ENCODE results near the gene ANKZF1. TPM values are rescaled to one million over a fixed set of nuclear protein-coding genes. Genes with fewer than 3 reads are reported as not detected.
"Not testable (repeated sequence)": the region's sequence is repeated elsewhere in the genome, so short reads cannot be mapped to it uniquely, and the experiment has no call there.

ANKZF1 gene, protein sequence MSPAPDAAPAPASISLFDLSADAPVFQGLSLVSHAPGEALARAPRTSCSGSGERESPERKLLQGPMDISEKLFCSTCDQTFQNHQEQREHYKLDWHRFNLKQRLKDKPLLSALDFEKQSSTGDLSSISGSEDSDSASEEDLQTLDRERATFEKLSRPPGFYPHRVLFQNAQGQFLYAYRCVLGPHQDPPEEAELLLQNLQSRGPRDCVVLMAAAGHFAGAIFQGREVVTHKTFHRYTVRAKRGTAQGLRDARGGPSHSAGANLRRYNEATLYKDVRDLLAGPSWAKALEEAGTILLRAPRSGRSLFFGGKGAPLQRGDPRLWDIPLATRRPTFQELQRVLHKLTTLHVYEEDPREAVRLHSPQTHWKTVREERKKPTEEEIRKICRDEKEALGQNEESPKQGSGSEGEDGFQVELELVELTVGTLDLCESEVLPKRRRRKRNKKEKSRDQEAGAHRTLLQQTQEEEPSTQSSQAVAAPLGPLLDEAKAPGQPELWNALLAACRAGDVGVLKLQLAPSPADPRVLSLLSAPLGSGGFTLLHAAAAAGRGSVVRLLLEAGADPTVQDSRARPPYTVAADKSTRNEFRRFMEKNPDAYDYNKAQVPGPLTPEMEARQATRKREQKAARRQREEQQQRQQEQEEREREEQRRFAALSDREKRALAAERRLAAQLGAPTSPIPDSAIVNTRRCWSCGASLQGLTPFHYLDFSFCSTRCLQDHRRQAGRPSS
- total RNA-seq (2014; rRNA removed) = 26.3 and 30.1 TPM in 2 replicates
- polyA plus RNA-seq (2012) = 13.6 TPM

DNA sequence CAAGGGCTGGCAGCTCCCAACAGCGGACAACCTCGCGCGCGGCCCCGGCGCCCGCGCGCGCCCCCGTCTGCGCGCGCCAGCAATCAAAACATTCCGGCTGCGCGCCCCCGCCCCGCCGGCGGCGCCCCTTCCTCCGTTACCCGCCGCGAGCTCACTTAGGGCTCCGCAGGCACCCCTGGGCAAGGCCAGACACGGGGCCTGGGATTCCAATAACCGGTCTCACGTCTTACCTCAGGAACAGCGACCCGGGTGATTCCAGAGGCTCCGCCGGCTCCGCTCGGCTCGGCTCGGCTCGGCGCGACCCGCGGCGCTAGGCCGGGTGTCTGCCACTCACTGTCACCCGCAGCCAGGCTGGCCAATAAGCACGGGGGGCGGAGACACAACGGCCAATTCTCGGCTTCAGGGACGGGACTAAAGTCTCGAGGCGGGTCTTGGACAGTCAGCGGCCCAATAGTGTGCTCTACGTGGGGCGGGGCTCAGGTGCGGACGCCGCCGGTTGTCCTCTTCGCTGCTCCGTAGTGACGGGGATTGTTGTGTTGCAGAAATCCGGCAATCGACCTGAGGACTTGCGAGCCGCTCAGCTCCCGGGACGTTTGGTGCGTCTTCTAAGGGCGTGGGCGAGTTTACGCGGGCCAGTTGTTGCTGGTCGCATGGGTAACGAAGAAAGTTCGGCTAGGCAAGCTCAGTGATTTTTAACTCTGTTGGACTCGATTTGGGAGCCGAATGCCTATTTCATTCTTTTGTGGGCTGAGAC, at the start of gene ANKZF1, which contains the start of gene ATG9A:
ANKZF1 (plus strand) TSS at position 502 of the 754 bp plus-strand sequence. CDS start 452 bp downstream, outside the sequence.
ATG9A (minus strand) TSS at position 332 of the 754 bp plus-strand sequence. CDS start 1,612 bp downstream, outside the sequence.
- peak; percentile 98 for DNase-seq (ENCODE audit: low read depth)

DNA sequence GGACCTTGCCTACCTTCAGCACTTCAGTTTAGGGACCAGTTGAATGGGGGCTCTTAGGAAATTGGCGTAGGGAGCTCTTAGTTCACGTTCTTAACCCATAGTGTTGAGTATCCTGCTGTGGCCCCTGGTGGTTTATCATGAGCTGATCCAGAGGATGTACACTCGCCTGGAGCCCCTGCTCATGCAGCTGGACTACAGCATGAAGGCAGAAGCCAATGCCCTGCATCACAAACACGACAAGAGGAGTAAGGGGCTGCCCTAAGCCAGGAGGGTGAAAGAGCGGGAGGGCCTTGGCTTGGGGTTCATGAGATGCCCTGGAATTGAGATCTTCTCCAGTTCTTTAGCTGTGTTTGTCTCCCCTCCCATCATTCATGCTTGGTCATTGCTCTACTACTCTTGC, 48.6 kb upstream of the ANKZF1 start:
- DNase-seq (ENCODE audit: low read depth) = no peak

DNA sequence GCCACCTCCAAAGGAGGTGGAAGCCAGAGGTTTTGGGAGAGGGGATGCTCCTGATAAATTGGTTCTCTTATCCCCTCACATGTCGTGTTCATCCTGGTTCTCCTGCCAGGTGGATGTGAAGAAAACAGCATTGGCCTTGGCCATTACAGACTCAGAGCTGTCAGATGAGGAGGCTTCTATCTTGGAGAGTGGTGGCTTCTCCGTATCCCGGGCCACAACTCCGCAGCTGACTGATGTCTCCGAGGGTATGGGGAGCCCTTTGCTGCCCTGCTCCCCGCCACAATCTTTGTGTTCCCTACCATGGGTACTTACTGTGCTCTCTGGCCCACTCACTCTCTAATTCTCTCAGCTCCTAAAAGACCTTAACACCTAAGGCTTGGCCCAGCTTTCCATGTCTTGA, 48.1 kb upstream of the ANKZF1 start:
- DNase-seq (ENCODE audit: low read depth) = no peak

DNA sequence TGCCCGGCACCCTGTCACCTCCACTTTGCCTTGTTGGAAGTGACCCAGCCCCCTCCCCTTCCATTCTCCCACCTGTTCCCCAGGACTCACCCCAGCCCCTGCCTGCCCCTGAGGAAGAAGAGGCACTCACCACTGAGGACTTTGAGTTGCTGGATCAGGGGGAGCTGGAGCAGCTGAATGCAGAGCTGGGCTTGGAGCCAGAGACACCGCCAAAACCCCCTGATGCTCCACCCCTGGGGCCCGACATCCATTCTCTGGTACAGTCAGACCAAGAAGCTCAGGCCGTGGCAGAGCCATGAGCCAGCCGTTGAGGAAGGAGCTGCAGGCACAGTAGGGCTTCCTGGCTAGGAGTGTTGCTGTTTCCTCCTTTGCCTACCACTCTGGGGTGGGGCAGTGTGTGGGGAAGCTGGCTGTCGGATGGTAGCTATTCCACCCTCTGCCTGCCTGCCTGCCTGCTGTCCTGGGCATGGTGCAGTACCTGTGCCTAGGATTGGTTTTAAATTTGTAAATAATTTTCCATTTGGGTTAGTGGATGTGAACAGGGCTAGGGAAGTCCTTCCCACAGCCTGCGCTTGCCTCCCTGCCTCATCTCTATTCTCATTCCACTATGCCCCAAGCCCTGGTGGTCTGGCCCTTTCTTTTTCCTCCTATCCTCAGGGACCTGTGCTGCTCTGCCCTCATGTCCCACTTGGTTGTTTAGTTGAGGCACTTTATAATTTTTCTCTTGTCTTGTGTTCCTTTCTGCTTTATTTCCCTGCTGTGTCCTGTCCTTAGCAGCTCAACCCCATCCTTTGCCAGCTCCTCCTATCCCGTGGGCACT, 47.1 kb upstream of the ANKZF1 start:
- DNase-seq (ENCODE audit: low read depth) = no peak

DNA sequence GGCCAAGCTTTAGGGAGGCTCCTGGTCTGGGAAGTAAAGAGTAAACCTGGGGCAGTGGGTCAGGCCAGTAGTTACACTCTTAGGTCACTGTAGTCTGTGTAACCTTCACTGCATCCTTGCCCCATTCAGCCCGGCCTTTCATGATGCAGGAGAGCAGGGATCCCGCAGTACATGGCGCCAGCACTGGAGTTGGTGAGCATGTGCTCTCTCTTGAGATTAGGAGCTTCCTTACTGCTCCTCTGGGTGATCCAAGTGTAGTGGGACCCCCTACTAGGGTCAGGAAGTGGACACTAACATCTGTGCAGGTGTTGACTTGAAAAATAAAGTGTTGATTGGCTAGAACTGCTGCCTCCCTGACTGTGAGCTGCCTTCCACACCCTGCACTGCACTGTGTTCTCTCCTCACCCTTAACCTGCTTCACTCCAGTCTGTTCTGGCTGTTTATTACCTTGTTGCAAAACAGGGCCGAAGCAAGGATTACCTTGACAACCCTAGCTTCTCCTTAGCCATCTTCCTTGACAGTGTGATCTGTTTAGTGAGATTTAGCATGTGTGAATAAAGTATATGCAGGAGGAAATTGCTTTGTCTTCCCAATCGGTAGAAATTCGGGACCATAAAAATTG, 46.3 kb upstream of the ANKZF1 start:
- no peak for DNase-seq (ENCODE audit: low read depth)

DNA sequence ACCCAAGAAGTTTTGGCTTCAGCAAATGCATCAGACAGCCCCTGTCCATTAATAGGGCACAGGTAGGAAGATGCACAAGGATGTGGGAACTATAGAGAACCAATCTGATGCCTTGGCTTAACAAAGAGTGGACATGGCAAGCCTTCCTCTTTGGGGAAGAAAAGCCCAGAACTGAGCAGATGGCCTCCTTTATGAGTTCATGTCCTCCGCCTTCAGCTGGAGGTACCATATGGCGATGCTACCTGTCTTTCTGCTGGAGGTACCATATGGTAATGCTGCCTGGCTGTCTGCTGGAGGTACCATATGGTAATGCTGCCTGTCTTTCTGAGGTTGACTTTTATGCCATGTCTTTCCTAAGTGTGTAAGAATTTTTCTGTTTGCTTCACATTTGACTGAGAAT, 45.5 kb upstream of the ANKZF1 start:
- no peak for DNase-seq (ENCODE audit: low read depth)

DNA sequence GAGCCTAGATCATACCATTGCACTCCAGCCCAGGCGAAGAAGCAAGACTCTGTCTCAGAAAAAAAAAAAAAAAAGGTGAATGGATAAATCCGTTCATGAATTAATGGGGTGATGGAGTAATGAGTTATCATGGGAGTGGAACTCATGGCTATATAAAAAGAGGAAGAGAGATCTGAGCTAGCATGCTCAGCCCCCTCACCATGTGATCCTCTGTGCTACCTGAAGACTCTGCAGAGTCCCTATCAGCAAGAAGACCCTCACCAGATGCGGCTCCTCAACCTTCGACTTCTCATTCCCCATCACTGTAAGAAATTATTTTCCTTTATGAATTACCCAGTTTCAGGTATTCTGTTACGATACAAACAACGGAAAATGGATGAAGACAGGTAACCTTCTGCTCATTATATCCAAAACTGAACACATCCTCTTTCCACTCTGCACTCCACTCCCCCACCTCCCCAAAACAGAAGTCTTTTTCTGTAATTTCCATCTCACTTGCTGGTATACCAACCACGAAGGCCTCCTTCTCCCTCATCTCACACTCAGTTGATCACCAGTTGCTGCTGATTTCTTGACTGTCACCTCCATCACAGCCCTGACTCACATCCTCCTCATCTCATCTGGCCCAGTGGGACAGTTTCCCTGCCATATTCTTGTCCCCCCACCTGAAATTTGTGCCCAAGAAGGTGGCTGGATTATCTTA, 42.7 kb upstream of the ANKZF1 start:
- DNase-seq (ENCODE audit: low read depth) = no peak

DNA sequence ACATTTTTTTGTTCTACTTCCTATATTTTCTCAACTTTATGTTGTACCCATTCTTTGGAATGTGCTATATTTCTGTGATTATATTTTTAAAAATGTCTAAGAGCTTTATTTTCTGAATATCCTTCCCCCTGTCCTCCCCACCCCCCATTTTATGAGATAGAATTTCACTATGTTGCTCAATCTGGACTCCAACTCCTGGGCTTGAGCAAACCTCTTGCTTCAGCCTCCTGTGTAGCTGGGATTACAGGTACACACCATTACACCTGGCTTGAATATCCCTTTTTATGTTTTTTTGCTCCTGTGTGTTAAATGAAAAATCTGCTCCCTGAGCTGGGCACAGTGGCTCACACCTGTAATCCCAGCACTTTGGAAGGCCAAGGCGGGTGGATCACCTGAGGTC, 32.2 kb upstream of the ANKZF1 start:
- no peak for DNase-seq (ENCODE audit: low read depth)

DNA sequence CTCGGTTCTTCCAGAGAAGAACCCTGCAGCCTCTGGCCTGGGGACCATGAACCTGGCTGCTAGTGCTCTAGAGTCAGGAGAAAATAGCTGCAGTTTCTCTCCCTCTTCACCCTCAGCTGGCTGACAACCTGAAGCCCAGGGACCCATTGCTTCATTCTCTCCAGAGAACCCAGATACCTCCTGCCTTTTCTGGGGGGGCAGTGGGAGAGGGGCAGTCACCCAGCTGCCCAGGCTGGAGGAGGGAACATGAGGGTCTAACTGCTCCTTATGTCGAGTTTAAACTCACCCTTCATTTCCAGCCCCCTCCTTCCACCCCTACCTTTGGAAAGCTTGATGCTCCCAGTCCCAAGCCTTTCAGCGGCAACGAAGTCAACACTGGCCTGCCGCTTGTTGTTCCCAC, 30.6 kb upstream of the ANKZF1 start:
- no peak for DNase-seq (ENCODE audit: low read depth)

DNA sequence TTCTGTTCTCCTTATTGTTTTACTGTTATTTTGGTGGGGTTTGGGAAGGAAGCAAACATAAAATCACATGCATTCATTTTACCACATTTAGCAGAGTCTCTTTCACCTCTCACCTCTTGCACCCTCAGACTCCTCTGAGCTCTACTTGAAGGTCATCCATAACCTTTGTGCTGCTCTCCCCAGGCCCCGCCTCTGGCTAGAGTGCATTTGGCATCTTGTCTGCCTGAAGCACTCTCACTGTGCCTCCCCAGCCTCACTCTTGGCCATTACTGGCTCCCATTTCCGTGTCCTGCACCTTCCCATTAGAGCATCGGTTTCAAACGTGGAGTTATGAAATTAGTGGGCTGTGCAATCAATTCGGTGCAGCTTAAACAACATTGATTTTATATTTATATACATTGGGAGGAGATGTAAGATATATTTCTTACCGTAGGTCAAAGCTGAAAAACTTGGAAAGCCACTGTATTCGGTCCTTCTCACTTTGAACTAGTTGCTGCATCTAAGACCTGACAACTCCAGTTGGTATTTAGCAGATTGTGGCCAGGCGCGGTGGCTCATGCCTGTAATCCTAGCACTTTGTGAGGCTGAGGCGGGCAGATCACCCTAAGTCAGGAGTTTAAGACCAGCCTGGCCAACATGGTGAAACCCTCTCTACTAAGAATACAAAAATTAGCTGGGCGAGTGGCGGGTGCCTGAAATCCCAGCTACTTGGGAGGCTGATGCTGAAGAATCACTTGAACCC, 30.0 kb upstream of the ANKZF1 start:
- no peak for DNase-seq (ENCODE audit: low read depth)

DNA sequence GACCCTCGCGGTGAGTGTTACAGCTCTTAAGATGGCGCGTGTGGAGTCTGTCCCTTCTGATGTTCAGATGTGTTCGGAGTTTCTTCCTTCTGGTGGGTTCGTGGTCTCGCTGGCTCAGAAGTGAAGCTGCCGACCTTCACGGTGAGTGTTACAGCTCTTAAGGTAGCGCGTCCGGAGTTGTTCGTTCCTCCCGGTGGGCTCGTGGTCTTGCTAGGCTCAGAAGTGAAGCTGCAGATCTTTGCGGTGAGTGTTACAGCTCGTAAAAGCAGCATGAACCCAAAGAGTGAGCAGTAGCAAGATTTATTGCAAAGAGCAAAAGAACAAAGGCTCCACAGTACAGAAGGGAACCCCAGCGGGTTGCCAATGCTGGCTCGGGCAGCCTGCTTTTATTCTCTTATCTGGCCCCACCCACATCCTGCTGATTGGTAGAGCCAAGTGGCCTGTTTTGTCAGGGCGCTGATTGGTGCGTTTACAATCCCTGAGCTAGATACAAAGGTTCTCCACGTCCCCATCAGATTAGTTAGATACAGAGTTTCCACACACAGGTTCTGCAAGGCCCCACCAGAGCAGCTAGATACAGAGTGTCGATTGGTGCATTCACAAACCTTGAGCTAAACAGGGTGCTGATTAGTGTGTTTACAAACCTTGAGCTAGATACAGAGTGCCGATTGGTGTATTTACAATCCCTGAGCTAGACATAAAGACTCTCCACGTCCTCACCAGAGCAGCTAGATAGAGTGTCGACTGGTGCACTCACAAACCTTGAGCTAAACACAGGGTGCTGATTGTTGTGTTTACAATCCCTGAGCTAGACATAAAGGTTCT, 28.9 kb upstream of the ANKZF1 start:
- DNase-seq (ENCODE audit: low read depth) = not testable (repeated sequence)

DNA sequence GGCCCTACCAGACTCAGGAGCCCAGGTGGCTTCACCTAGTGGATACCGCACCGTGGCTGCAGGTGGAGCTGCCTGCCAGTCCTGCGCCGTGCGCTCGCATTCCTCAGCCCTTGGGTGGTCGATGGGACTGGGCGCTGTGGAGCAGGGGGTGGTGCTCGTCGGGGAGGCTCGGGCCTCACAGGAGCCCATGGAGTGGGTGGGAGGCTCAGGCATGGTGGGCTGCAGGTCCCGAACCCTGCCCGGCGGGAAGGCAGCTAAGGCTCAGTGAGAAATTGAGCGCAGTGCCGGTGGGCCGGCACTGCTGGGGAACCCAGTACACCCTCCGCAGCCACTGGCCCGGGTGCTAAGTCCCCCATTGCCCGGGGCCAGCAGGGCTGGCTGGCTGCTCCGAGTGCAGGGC, 28.3 kb upstream of the ANKZF1 start:
- not testable (repeated sequence) for DNase-seq (ENCODE audit: low read depth)

DNA sequence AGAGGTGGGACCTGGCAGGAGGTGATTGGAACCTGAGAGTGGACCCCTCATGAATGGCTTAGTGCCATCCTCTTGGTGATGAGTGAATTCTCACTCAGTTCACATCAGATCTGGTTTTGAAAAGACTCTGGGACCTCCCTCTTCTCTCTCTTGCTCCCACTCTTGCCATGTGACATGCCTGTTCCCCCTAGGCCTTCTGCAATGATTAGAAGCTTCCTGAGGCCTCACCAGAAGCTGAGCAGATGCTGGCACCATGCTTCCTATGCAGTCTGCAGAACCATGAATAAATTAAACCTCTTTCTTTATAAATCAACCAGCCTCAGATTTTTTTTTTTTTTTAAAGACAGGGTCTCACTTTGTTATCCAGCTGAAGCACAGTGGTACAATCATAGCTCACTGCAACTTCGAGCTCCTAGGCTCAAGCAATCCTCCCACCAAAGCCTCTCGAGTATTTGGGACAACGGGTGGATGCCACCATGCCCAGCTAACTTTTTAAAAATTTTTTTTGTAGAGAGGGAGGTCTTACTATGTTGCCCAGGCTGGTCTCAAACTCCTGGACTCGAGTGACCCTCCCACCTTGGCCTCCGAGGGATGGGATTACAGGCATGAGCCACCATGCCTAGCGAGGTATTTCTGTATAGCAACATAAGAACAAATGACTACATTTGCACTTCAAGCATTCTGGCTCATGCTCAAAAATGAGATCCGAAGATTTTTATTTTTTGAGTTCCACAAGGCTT, 25.0 kb upstream of the ANKZF1 start:
- DNase-seq (ENCODE audit: low read depth) = no peak

DNA sequence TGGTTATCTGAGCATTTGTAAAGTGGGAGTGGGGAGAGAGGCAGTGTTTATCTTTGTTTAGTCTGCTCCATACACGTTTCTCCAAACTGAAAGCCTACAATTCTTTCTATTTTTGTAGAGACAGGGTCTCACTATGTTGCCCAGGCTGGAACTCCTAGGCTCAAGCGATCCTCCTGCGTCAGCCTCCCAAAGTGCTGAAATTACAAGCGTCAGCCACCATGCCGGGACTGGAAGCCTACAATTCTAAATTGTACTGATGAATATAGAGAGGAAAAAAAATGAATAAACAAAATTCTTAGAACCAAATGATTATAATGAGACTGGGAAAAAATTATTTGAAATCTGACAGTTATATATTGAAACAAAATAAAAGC, 24.5 kb upstream of the ANKZF1 start:
- no peak for DNase-seq (ENCODE audit: low read depth)

DNA sequence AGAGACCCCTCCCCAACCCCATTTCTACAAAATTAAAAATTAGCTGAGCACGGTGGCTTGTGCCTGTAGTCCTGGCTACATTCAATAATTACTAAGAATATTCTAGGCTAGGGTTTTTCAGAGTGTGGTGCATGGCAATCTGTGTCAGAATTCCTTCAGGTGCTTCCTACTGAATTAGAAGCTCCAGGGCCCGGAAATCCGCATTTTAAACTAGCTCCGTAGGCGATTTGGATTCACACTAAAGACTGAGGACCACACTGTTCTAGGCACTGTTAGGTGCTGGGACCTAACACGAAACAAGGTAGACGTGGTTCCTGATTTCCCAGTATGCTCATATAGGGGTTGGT, 23.7 kb upstream of the ANKZF1 start:
- no peak for DNase-seq (ENCODE audit: low read depth)

DNA sequence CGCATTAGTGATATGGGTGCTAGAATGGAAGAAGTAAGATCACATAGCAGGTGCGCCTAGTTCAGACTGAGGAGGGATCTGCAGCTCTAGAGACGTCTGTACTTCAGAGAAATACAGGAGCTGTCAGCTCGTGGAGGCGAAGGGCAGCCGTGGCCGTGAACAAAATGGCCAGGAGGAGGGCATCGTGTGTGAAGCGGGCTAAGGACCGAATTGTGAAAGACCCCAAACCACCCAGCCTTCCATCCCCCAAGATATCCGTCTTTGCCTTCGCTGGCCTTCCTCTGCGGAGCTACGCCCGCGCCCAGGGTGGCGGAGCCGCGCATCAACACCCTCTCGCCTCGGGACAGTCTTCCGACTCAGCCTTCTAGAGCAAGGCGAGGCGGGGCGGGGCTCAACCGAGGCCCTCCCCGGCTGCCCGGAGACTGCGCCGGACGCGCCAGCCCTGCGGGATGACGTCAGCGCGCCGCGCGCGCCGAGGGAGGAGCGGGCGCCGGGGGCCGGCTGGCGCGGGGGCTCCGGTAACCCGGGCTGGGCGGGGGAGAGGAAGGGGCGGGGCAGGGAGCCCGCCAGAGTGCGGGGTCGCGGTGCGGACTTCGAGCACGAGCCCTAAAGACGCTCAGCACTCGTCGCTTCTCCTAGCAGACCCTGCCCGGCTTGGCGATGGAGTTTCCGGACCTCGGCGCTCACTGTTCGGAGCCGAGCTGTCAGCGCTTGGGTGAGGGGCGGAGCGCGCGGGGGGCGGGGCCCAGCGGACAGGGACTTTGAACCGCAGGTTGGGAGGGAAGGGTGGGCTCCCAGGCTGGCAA, 23.1 kb upstream of the ANKZF1 start, which contains the start of gene ZFAND2B:
ZFAND2B (plus strand) TSS at position 455 of the 806 bp plus-strand sequence; CDS start at position 661, 206 bp downstream.
- peak; percentile 90 for DNase-seq (ENCODE audit: low read depth)
